GM21381 (cell line): ENCODE measurements around the gene IFITM5.
"Not testable (repeated sequence)": the region's sequence is repeated elsewhere in the genome, so short reads cannot be mapped to it uniquely, and the experiment has no call there.

Experiments
- ATAC-seq: cut with Tn5 transposase; IDR thresholded peaks from one replicate; pipeline ENCODE4 v1.9.1; 2021; ENCODE audit warnings: mild to moderate bottlenecking, moderate library complexity; ENCODE audit not compliant: unreplicated experiment

IFITM5 gene

DNA sequence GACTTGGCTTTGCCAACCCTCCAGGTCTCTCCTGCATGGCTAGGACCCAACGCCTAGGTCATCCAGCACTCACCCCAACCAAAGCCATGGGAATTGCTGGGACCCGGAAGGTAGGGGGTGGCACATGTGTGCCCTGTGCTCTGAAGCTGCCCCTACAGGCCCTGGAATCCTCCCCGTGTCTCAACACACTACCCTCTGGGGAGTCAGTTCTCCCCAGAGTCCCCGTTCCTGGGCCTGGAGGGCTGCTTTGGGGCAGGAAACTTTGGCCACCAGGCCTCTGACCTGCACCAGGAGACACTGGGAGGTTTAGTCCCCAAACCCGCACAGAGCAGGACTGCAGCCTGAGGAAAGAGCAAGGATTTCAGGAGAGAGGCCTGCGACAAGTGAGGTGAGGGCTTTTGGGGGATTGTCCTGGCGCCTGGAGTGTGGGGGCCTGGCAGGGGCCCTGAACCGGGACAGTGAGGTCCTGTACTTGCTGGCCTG lies 14.0 kb upstream of the IFITM5 start:
- no peak for ATAC-seq

DNA sequence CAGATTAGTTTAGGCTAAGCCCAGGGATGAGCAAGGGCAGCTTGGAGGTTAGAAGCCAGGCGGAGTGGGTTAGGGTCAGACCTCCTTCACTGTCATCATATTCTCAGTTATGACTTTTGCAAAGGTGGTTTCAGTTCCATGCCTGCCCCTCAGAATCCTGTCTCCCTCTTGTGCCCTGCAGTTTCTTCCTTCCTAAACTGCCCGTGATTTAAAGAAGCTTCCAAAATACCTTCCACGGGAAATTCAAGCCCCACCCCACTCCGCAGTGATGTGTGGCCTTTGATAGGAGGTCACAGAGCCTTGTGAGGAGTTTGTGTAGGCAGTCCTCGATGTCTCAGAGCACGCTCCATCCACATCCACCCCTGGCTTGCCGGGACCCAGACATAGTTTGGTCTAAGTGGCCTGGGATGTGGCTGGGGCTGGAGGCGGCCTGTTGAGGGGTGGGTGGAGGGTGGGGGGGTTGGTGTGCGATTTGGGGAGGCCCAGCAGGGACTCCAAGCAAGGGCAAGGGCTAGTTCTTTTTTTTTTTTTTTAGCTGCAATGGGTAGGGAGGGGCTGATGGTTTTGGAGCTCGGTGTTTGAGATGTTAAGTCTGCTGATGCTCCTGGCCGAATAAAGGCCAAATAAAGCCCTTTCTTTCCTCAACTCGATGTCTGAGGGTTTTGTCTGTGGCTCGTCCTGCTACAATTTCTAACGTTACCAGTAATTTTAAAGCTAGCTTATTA lies 12.9 kb upstream of the IFITM5 start:
- ATAC-seq, result no peak

DNA sequence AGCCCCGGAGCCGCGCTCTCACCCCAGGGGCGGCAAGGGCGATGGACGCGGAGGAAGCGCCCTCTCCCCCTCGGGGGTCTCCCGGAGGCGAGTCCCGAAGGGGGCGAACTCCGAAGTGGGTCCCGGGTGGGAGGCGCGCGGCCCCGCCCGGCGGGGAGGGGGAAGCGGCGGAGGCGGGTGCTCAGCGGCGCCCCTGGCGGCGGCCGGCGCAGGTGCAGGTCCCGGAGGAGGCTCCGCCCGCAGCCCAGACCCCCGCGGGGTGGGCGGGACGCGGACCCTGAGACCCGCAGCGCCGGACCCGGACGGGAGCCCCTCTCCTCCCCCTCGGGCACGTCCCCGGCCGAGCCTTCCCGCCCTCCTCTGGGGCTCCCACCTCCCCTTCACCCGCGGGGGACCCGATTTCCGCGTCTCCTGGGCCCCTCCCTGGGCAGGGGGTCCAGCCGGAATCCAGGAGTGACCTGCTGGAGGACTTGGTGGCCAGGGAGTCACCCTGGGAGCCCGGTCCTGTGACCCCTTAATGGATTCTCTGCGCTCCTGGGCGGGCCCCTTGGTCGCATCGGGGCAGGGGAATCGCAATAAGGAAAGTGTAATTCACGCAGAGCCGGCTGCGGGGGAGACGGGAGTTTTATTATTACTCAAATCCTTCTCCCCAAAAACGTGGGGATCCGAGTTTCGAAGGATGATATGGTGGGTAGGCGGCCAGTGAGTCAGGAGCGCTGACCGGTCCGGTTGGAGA lies 11.9 kb upstream of the IFITM5 start:
- not testable (repeated sequence) for ATAC-seq

DNA sequence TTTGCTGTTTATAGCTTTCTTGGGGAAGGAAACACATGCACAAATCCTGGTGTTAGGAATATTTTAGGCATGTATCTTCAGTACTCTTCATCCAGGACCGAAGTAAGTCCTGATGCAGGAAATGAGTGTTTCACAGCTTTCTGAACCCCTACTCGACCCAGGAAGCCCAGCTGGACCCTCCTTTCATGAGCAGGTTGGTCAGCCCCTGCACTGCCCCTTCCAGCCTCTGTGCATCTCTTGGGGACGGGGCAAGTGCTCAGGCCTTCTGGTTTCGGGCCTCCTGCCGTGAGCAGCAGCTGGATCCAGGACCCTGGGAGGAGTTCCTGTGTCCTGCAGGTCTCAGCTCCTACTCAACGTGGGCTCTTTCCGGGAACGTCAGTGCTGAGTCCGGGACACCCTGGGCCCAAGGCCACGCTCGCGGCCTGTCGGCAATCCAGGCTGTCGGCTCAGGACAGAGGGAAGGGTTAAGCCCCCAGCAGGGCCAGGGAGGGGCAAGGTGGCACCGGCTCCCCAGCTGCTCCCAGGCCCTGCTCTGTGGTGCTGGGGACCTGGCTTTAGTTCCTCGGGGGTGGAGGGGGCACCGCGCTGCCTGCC lies 10.8 kb upstream of the IFITM5 start:
- ATAC-seq, result not testable (repeated sequence)

DNA sequence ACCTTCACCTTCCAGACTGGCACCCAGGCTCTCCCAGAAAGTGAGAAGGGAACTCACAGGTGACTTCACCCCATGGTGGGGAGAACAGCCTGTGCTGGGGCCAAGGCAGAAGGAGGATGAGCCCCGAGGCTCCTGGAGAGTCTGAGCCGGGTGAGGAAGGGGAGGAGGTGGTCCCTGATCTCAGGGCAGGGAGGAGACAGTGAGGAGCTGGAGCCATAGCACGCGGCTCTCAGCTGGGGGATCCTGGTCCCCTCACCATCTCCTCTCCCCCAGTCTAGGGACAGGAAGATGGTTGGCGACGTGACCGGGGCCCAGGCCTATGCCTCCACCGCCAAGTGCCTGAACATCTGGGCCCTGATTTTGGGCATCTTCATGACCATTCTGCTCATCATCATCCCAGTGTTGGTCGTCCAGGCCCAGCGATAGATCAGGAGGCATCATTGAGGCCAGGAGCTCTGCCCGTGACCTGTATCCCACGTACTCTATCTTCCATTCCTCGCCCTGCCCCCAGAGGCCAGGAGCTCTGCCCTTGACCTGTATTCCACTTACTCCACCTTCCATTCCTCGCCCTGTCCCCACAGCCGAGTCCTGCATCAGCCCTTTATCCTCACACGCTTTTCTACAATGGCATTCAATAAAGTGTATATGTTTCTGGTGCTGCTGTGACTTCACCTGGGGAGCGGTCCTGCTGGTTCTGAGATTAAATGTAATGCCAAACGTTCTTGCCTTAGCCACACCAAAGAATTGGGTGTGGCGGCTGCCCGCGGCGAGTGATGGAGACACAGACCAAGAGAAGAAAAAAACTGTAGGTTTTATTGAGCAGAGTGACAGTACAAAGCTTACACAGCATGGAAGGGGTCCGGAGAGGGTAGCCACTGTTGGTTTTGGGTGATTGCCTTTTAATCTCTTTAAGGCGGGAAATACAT lies 9.7 kb upstream of the IFITM5 start:
- not testable (repeated sequence) for ATAC-seq

DNA sequence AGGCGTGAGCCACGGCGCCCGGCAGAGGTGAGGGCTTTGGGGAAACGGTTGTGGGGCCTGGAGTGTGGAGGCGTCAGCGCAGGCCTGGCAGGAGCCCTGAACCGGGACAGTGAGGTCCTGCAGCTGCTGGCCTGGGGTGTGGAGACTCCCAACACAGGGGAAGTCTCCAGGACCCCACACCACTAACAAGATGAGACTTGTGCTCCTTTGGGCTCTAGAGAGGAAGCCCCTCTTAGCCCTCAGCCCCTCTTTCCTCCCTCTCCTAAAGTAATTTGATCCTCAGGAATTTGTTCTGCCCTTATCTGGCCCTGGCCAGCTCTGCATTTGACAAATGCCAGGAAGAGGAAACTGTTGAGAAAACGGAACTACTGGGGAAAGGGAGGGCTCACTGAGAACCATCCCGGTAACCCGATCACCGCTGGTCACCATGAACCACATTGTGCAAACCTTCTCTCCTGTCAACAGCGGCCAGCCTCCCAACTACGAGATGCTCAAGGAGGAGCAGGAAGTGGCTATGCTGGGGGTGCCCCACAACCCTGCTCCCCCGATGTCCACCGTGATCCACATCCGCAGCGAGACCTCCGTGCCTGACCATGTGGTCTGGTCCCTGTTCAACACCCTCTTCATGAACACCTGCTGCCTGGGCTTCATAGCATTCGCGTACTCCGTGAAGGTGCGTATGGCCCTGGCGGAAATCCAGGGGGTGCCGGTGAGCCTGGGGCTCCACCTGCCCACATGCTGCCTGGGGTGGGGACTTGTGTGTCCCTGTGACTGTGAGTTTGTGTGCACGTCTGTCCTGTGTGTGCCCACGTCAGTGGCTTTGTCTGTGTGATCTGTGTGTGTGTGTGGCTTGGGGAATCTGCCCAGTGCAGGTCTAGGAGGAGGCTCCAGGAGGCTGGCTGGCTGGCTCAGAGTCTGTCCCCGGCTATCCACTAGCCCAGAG lies 8.7 kb upstream of the IFITM5 start, which contains the start of gene IFITM2:
IFITM2 (plus strand) TSS at position 51 of the 943 bp plus-strand sequence; CDS start at position 428, 377 bp downstream.
- ATAC-seq, result not testable (repeated sequence)

DNA sequence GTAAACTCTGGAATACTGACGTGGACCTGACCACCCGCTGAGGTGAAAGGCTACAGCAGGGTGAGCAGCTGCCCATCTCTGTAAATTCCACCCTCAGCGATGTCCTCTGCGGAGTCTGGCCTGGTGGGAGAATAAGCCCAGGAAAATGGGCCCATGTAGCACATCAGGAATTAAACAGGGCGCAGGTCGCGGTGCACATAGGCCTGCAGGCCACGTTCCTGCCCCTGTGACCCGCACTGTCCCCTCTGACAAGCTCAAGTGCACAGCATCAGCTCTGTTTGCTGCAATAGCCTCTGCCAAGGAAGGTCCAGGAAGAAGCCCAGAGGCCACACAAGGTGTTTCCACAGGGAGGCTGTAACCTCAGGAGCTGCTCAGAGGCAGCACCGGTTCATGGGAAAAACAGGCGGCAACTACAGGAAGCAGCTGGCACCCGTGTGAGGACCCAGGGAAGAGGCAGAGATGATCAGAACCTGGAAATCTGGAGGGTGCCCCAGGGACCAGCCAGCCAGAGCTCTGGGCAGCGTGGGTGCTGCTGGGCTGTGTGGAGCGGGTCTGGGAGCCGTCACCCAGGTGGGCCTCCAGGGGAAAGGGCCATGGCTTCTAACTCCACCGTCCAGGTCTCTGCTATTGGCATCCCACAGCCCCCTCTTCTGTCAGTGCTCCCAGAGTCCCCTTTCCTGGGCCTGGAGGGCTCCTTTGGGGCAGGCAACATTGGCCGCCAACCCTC lies 7.5 kb upstream of the IFITM5 start:
- ATAC-seq, result no peak

DNA sequence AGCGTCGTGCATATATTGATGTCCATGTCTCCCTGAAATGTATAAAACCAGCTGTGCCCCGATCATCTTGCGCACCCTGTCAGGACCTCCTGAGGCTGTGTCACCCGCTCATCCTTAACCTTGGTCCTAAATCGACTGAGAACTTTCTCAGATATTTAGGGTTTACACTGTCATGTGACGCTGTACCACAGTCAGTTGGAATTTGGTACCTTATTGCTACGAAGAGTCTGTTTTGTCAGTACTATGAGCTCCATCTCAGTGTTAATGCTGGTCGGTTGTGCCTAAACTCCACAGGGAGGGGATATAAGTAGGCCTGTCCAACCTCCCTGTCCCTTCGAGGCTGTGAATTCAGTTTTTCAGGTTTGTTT lies 6.5 kb upstream of the IFITM5 start:
- ATAC-seq, result no peak

DNA sequence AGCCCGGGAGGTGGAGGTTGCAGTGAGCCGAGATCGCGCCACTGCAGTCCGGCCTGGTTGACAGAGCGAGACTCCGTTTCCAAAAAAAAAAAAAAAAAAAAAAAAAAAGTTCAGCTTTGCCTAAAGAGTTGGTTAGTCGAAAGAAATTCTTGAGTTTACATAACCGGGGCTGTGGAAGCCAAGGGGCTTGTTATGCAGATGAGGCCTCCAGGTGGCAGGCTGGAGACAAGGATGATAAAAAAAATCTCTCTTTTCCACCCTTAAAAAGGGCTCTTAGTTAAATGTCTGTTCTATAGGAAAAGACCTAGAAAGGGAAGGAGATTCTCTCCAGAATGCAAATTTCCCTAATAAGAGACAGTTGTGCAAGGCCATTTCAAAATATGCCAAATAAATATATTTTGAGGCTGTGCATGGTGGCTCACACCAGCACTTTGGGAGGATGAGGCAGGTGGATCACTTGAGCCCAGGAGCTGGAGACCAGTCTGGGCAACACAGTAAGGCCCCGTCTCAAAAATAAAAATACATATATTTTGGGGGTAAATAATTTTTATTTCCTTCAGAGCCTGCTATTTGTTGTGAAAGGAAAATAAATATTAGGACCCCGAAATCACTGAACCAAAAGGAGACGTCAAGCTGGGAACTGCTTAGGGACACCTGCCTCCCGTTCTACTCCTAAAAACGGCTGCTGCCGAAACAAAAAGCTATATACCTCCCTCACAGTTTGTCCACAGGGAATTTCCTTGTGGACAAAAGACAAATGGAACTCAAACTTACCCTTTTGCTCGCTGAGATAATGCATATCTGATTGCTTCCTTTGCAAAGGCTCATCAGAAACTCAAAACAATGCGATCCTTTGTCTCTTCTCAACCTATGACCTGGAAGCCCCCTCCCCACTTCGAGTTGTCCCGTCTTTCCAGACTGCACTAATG lies 5.9 kb upstream of the IFITM5 start:
- no peak for ATAC-seq

DNA sequence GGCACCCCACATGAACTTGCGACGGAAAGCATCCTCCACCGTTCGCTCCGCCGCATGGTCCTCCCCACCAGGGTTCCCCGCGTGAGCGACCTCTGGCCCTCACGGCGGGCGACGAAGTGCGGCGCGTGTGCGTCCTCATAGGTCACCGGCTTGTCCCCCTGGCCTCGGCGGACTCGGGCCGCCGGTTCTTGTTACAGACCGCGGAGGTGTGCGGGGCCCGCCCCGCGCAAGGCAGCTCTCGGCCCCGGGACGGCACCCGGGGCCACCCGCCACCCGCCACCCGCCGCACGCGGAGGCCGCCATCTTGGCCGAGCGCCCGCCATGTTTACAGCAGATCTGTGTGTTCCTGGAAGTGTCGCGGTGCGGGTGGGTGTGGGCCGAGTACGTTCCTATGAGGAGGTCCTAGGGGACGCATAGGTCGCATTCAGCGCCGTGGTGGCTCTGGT lies 4.8 kb upstream of the IFITM5 start:
- no peak for ATAC-seq

DNA sequence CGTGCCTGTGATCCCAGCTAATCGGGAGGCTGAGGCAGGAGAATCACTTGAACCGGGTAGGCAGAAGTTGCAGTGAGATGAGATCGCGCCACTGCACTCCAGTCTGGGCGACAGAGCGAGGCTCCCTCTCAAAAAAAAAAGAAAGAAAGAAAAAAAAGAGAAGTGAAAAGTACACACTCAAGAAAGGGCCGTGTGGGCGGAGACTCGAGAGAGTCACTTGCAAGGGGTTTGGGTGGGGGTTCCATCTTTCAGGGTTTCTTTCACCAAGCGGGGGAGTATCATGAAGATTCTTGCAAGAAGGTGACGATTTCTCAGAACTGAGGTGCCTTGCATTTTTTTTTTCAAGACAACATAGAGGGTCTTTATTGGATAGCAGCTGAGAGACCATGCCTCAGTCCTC lies 4.0 kb upstream of the IFITM5 start:
- no peak for ATAC-seq

DNA sequence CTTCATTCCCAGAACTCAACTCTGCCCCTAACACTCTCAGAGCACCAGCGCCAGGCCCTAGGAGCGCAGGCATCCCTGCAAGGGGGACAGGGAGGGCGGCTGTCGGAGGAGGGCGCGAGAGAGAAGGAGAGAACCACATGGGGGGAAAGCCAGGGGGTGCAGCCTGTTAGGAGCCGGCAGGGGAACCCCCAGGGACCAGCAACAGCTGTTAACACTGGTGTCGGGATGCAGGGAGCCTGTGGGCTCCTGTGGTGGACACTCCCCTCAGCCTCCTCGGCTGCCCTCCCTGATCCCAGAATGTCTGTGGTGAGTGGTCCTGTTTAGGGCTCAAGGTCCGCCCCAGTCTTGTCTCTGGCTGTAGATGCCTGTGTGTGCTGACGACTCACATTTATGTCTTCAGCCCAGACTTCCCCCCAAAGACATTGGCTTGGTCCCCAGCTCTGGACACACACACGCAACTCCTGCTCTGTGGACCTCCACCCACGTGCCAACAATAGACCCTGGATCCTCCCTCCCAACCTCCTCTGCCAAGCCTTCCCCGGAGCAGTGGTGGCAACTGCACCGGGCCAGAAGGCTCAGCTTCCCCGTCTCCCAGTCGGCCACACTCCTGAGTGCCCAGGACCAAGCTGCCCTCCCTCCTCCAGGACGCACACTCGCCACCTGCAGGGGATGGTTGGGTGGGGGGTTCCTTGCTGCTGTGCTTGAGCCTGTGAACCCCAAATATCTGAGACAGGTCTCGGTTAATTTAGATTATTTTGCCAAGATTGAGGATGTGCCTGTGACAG lies 817 bp upstream of the IFITM5 start:
- ATAC-seq, result no peak

DNA sequence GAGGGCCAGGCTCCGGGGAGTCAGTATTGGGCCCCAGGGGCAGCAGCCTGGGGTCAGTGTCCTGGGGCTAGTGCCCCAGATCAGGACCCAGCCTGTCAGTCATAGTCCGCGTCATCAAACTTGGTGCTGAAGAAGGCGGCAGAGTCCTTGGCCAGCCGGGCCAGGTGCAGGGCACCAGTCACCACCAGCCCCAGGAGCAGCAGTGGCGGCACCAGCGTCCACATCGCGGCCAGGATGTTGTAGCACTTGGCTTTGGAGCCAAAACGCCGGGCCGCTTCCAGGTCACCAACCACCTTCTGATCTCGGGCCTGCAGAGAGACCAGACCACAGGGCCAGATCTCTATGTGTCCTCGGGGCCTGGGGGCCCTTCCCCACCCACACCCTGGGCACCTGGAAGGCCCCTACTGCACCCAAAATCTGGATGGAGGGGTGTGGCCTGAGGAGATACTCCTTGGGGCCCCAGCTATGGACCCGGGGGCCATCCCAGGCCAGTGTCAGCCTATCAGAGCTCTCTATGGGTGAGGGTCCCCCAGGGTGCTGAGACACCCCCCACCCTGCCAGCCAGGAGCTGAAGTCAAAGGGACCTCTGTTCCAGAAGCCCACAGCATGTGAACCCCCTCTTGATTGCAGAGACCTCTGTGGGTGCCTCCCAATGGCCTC lies 790 bp downstream of the IFITM5 start:
- ATAC-seq, result no peak

DNA sequence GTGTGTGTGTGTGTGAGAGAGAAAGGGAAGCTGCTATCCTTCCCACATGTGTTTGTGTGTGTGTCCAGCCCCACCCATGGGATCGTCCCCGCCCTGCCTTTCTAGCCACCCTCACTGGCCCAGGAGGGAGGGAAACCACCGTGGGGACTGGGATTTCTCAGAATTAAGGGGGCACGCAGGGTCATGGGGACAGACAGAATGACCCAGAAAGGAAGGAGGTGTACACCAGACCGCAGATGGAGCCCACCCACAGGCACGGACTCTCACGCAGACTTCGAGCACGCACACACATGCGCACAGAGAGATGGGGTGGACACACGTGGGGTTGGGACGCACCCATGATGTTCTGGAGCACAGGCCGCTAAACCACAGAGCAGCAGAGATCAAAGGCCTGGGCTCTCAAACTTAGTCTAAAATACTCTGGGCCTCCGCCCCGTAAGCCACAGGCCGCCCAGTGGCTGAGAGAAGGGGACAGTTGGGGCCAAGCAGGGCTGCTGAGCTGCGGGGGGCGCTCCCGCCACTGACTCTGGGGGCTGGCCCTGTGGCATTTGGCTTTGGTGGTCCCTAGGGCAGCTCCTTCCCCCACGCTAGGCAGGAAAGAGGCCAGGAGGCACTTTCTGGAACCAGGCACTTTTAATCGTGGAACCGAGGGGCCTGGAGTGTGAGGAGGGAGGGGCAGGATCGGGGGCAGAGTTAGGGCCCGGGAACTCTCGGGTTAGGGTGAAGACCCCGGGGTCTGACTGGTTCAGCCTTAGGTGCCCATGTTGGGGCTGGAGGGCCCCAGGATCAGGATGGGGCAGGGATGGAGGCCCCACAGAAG lies 1.5 kb downstream of the IFITM5 start:
- no peak for ATAC-seq

DNA sequence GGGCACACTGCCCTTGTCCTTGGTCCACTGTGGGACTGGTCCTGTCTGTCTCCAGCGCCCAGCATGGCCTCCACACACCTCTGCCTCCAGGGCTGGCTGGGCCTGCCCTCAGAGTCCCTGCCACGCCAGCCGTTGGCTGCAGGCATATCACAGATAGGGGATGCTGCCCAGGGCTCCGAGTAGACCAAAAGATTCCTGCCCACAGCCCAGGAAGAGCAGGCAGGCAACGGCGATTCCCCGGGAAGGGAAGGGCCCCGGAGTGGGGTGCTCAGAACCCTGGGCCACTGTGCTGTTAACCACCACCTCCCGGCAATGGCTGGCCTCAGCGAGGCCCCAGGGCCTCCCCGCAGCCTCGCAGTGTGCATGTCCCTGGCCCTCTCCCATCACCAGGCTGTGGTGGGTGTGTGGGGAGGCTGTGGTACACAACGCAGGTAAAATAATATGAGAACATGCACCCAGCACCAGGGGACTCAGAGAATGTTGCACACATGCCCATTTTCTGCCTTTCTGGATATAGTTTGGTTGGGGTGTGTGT lies 2.2 kb downstream of the IFITM5 start:
- no peak for ATAC-seq
